Peyer's patch (tissue), 4 donors: Measurements from ENCODE around the gene RARB. TPM values are rescaled to one million over a fixed set of nuclear protein-coding genes. Genes with fewer than 3 reads are reported as not detected.
A peak's percentile ranks its signal among the peaks of the same experiment; 100 is the strongest.

Experiments used
- DNase-seq, 3 donors: peaks; one replicate each; pipeline ENCODE4 v3.0.0-alpha.2; 2017 to 2019
- H3K27ac ChIP-seq, 4 donors: fragments of 200-600 bp; sonication (generic); one replicate each; pipeline ENCODE4 v1.5.1; 2016 to 2019
- H3K27me3 ChIP-seq, 2 donors: fragments of 200-600 bp; sonication (generic); one replicate each; pipeline ENCODE4 v1.5.1; 2019
- H3K36me3 ChIP-seq, 3 donors: fragments of 200-600 bp; sonication (generic); one replicate each; pipeline ENCODE4 v1.5.1; 2016 to 2019
- H3K4me1 ChIP-seq, 4 donors: fragments of 200-600 bp; sonication (generic); one replicate each; pipeline ENCODE4 v1.5.1; 2016 to 2019
- H3K4me3 ChIP-seq, 4 donors: fragments of 200-600 bp; sonication (generic); 1 replicate in 3 of 4; 2 replicates in 1 of 4; pipeline ENCODE4 v1.5.1; 2016 to 2019; ENCODE audit warnings: mild to moderate bottlenecking in 1 of 4
- H3K9me3 ChIP-seq, 4 donors: fragments of 200-600 bp; sonication (generic); one replicate each; pipeline ENCODE4 v1.5.1; 2016 to 2019; ENCODE audit warnings: mild to moderate bottlenecking in 1 of 4
- CTCF ChIP-seq, 6 experiments: fragments of 450-650 bp in 4 of 6; fragments of 200-600 bp in 2 of 6; sonication (generic) in 1 of 6; IDR thresholded peaks; one replicate each; pipeline ENCODE4 v1.5.1; 2017 to 2019; ENCODE audit warnings: antibody characterized with exemption in 6 of 6, mild to moderate bottlenecking in 3 of 6, moderate library complexity in 1 of 6
- POLR2A ChIP-seq, 2 donors: fragments of 450-650 bp; IDR thresholded peaks; one replicate each; pipeline ENCODE4 v1.5.1; 2017; ENCODE audit warnings: antibody characterized with exemption in 2 of 2, mild to moderate bottlenecking in 2 of 2, moderate library complexity in 2 of 2
- total RNA-seq, 4 donors: library from RNA; depleted of rRNA; stranded (reverse); fragments of >200 nt; gene quantifications; one replicate each; pipeline ENCODE4 v1.1.0, GENCODE V29; 2016

Gene RARB
- total RNA-seq, 4 donors from 2014 or later = 0.53 to 4.1 (median 2.9) TPM

GRCh38 chr3:25427563-25427941, 511 bp upstream of the RARB start:
- H3K27me3 ChIP-seq = no peaks in the 10 kb centered on the region
- TF ChIP-seq POLR2A (IDR thresholded peaks at IDR 0.05) (no peak), CTCF (IDR thresholded peaks at IDR 0.05) (no peak)
- no peaks in the 10 kb centered on the region for H3K9me3 ChIP-seq
- H3K36me3 ChIP-seq = no peaks in the 10 kb centered on the region
- peak overlapping the region; percentile 19 to 70 (median 40) for H3K4me3 ChIP-seq
- H3K27ac ChIP-seq = peak overlapping the region; percentile 51 to 78 (median 64)
- peaks cover 0 to 7% (median 0%) of the 10 kb centered on the region in 4 donors for H3K4me1 ChIP-seq
- DNase-seq = no peak

GRCh38 chr3:25428789-25429335, 799 bp downstream of the RARB start:
- TF ChIP-seq CTCF (IDR thresholded peaks at IDR 0.05) = no peak
- TF ChIP-seq POLR2A (IDR thresholded peaks at IDR 0.05) = no peak
- peak overlapping the region in 3 of 4 donors; percentile 24 to 70 (median 55) for H3K4me3 ChIP-seq

GRCh38 chr3:25429361-25430286, 1.6 kb downstream of the RARB start:
- Histone ChIP-seq H3K36me3 (no peaks in the 10 kb centered on the region), H3K4me3 (peak overlapping the region in 2 of 4 donors; percentile 55 to 70), H3K27me3 (no peaks in the 10 kb centered on the region), H3K27ac (peak overlapping the region in 1 of 4 donors; percentile 38), H3K4me1 (peaks cover 0 to 7% (median 0%) of the 10 kb centered on the region in 4 donors), H3K9me3 (no peaks in the 10 kb centered on the region)
- DNase-seq = no peak
- no peak for TF ChIP-seq POLR2A (IDR thresholded peaks at IDR 0.05)
- no peak for TF ChIP-seq CTCF (IDR thresholded peaks at IDR 0.05)

More at GRCh38 chr3:25428789-25429335, 799 bp downstream of the RARB start:
- no peak for DNase-seq
- Histone ChIP-seq H3K27ac (peak overlapping the region; percentile 51 to 78 (median 64)), H3K4me1 (peaks cover 0 to 7% (median 0%) of the 10 kb centered on the region in 4 donors), H3K9me3 (no peaks in the 10 kb centered on the region), H3K36me3 (no peaks in the 10 kb centered on the region), H3K27me3 (no peaks in the 10 kb centered on the region)

- Histone ChIP-seq H3K4me1 (peaks cover 0 to 7% (median 0%) of the 10 kb centered on the region in 4 donors), H3K4me3 (peak overlapping the region in 2 of 4 donors; percentile 55 to 70), H3K27ac (peak overlapping the region in 1 of 4 donors; percentile 38), H3K9me3 (no peaks in the 10 kb centered on the region), H3K27me3 (no peaks in the 10 kb centered on the region), H3K36me3 (no peaks in the 10 kb centered on the region)
- no peak for DNase-seq
- TF ChIP-seq CTCF (IDR thresholded peaks at IDR 0.05) (no peak), POLR2A (IDR thresholded peaks at IDR 0.05) (no peak)
These were observed 2.3 kb downstream of the RARB start for GRCh38 chr3:25430287-25430934.

- Histone ChIP-seq H3K4me3 (no peak overlapping the region), H3K4me1 (peaks cover 0 to 7% (median 0%) of the 10 kb centered on the region in 4 donors), H3K27me3 (no peaks in the 10 kb centered on the region), H3K27ac (no peak overlapping the region), H3K9me3 (no peaks in the 10 kb centered on the region), H3K36me3 (no peaks in the 10 kb centered on the region)
- no peak for DNase-seq
- TF ChIP-seq POLR2A (IDR thresholded peaks at IDR 0.05) (no peak), CTCF (IDR thresholded peaks at IDR 0.05) (no peak)
These were observed 3.1 kb downstream of the RARB start for GRCh38 chr3:25430935-25431770.
